M059J (cell line): ENCODE results near the gene PPIL6. TPM values are rescaled to one million over a fixed set of nuclear protein-coding genes. Genes with fewer than 3 reads are reported as not detected.

ENCODE experiments used
- DNase-seq: peaks from one replicate; pipeline ENCODE4 v3.0.0-alpha.2; 2012; ENCODE audit warnings: low read depth
- total RNA-seq: library from RNA; depleted of rRNA; stranded (reverse); fragments of >200 nt; shearing (Covaris generic); gene quantifications from 2 replicates; pipeline ENCODE4 v1.2.3, GENCODE V29; 2014

Gene PPIL6
- total RNA-seq, 1 experiment from 2014 or later: 2.1 TPM

DNA sequence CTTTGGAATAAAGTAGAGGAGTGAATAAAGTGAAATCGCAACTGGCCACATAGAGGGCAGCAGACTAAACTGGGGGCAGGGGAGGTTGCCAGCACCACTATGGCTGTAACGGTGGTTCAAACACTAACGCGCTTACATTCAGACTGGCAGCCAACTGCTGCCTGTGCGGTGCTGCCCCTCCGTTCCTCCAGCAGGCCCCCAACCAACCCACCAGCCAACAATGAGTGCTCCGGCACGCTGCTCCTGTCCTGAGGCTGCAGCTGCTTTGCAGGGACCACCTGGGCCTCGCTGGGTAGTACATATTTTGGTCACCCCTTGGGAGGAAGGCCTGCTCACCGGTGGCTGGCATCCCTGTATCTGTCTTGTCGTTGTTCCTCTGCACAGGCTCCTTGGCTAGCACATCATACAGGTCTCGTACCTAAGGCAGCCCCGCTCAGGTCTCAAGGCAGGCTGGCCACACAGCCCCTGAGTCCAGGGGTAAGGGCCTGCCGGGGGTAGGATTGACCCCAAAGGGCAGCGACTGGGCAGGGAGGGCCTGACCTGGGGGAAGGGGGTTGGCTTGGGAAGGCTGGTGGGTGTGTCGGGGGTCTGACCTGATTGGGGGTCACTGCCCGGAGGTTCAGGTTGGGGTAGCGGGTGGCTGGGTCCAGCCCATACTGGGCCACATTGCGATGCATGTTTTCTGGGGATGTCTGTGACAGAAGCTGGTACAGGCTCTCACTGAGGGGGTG, 8.8 kb upstream of the PPIL6 start:
- DNase-seq: no peak

DNA sequence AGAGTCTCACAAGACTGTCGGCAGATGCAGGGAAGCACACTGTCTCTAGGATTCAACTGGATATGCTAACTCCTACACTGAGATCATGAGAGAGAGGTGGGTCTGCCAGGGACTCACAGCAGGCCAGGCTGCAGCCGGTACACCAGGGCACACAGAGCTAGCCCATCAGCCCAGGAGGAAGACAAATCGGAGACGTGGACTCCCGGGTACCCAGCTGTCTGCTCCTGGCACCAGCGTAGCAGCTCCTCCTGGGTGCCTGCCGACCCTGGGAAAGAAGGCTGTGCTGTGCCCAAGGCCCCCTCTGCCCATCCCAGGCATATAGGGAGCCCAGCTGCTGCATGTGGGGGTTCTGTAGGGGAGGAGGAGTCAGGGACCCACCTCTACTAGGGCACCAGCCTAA, 8.2 kb upstream of the PPIL6 start:
- DNase-seq: no peak

DNA sequence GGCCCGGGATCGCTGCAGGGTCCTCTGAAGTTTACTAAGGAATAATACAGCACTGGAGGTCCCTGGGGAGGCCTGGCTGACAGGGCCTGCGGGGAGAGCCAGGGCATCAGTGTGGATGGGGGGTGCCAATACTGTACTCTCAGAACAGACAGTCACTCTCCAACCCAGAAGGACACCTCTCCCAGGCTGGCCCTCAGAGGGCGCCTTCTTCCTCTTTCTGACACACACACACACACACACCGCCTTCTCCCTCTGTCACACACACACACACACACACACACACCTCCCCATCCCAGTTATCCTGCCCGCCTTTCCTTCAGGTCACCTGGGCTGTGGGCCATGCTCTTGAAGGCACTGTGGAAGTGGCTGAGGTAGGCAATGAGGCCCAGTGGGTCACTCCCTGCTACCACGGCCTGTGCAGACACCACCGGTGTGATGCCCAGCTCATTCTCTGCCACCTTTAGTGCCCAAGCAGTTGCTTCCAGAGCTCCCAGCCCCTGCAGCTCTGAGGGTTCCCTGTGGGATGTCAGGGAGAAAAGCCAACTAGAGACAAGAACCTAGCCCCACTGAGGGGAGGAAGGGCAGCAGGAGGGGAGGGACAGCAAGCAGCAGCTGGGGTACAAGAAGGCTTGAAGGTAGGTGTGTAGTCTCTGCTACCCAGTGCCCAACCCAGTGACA, 7.6 kb upstream of the PPIL6 start:
- no peak for DNase-seq

DNA sequence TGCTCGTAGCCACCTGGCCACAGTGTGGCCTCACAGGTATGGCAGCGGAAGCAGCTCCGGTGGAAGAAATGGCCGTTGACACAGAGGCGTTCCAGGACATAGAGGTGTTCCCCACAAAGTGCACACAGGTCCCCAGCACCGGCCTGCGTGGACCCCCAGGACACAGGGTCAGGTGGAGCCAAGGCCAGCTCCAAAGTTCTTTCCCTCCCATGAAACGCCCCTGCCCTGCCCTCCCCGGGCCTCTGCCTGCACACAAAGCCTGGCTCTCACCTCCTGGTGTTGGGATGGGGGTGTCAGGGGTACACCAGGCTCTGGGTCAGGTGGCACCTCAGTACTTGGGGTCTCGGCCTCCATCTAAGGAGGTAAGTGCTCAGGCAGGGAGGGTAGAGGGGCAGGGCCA, 6.7 kb upstream of the PPIL6 start:
- no peak for DNase-seq

DNA sequence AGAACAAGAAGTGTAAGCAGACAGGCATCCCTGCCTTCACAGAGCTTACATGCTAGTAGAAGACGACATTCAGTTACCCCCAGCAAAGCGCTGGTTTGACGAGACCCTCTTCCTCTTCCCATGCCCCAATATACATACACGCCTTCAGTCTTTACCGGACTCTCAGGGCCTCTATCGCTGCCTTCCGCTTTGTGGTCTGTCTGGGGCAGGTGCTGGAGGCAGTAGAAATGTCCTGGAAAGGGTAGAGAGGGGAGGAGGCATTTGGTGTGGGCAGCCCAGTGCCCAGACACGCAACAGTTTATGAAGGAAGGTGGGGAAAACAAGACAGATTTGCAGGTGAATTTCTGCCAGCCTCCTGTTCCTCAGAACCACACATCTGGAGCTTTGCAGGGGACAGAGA, 6.1 kb upstream of the PPIL6 start:
- no peak for DNase-seq

DNA sequence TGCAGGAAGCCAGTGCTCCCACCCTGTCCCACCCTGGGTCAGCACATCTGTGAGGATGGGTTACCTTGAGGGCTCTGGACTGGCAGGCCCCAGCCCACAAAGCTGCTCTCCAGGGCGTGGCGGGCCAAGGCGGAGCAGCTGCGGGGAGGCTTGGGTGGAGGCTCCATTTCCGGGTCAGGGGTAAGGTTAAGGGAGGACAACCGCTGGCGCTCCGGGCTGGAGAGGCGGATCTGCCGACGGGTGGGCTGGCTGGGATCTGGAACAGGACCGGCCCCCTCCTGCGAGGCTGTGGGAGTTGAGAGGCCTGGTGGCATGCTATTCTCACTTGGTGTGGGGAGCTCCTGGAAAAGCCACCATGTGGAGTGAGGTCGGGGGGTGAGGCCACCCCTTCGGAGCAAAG, 5.6 kb upstream of the PPIL6 start:
- no peak for DNase-seq

DNA sequence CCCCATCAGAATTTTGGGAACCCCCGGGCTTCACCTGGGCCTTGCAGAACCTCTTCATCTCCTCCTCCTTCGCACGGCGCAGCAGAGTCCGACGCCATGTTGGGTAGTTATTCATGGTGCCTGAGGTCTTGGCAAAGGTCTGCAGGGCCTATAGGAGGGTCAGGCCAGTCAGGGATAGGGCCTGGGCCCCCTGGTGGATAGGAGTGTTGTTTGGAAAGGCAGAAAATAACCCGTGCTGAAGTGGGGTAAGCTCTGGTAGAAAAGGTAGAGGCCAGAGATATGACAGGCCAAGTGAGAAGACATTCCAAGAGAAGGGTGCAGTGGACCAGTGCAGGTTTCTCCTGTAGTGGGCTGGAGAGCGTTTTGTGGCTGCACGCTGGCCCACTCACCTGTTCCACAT, 5.0 kb upstream of the PPIL6 start:
- DNase-seq: no peak

DNA sequence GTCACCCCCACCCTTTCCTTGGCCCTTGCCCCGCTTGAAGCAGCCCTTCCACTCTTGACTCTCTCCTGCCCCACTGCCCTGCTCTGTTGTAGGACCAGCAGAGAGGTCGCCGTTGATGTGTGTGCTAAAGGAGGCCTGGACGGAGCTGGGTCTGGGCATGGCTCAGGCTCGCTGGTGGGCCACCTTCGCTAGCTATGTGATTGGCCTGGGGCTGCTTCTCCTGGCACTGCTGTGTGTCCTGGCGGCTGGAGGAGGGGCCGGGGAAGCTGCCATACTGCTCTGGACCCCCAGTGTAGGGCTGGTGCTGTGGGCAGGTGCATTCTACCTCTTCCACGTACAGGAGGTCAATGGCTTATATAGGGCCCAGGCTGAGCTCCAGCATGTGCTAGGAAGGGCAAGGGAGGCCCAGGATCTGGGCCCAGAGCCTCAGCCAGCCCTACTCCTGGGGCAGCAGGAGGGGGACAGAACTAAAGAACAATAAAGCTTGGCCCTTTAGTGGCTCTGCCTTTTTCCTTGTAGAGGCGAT, 3.1 kb upstream of the PPIL6 start:
- DNase-seq: no peak

DNA sequence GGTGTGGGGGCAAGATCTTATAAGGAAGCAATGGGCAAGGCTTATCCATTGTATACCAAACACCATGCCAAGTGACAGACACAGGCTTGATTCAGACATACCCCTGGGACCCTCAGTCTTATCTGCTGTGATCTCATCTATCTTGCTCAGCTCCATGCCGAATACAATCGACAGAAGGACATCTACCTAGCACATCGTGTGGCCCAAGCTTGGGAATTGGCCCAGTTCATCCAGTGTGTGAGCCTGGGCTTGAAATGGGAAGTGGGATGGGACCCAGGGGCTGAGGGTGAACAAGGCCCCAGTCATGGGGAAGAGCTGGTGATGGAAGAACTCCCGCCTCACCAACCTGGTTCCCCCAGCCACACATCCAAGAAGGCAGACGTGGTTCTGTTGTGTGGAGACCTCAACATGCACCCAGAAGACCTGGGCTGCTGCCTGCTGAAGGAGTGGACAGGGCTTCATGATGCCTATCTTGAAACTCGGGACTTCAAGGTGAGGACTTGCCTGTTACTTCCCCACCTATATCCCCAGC, 2.0 kb upstream of the PPIL6 start:
- no peak for DNase-seq

DNA sequence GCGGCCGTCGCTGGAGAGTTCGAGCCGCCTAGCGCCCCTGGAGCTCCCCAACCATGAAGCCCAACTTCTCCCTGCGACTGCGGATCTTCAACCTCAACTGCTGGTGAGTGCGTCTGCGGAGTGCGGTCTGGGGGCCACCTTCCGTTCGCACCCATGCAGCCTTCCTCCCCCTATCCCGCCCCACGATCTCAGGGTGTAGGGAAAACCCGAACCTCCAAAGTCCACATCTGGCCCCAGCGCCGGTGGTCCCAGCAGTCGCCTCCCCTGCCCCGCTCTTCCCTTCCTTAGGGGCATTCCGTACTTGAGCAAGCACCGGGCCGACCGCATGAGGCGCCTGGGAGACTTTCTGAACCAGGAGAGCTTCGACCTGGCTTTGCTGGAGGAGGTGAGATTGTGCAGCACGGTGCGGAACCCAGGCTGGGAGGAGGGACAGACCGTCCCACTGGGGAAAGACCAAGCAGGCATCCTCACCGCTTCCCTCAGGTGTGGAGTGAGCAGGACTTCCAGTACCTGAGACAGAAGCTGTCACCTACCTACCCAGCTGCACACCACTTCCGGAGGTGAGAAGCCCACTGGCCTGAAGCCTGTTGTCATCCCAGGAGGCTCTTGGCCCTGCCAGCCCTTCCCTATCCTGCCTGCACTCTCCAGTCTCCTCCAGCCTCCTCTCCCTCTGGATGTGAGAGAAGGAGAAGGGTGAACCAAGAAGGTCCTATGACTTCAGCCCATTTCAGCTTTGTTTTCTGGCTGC, 815 bp upstream of the PPIL6 start:
- peak; percentile 68 for DNase-seq

DNA sequence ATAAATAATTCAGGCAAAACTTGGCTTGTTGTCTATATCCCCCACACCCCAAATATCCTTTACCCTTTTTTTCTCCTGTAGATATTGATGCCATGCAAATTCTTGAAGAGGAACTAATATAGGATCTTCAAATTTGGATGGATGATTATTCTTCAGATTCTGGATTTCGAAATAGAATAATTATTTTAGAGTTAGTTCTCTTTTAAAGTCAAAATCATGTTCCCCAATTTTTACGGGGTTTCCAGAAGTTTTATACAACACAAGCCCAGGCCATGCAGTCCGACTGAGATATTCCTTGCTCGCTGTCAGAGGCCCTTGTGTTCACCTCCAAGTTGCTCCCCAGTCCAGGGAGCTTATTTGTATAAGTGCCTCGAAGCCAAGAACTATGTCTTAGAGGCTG, 4.4 kb downstream of the PPIL6 start:
- no peak for DNase-seq

DNA sequence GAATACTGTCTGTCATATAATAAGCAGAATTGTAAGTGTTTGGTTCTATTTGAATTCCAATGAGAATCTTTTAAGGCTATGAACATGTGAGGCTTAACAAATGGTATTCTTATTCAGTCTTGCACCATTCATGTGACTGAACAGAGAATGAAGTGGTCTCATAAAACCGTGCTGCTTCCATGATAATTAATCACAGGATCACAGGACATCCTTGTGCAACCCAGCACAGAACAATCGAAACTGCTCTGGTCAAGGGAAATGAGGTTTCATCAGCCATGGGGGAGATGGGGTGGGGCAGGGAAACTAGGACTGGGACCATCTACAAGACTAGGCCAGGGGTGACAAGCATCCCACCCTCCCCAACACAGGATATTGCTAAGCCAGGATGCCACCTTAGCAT, 6.0 kb downstream of the PPIL6 start:
- no peak for DNase-seq

DNA sequence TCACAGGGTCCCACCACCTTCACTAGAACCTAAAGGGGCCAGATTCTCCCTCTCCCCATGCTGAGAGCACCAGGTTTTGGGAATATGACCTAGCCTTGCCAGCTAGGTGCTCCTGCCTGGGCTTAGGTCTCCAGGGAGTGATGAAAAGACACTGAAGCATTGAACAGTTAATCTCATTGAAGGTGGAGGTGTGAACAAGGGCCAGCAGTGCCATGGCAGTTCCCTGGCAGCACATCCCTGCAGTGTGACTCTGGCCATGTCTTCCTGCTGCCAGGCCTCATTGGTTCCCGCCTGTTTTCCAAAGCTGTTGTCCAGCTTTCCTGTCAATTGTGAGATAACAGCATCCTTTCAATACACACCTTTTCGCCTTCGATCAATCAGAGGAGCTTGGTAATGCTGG, 10.9 kb downstream of the PPIL6 start:
- DNase-seq: no peak

DNA sequence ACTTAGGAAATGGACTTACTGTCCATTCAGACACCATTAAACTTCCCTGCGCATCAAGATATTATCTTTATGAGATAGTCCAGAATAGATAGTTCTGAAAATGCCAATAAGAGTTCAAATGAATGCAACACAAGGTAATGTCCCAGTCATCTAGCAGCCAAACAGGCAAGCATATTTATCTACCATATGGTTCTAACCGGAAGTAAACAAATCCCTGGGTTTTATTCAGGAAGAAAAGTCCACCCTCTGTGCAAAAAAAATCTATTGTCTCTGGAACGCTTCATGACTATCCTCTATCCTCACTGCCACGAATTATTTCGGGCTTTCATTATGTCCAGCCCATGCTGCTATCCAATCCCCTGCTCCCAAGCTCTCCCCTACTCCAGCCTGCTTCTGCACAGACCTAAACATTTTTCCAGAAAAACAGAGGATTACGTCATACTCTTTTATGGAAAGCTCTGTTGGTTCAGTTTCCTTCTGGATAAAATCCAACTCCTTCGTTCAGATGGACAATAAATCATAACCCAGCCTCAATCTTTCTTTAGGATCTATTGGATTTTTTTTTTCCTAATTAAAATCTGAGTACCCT, 11.4 kb downstream of the PPIL6 start:
- DNase-seq: peak; percentile 46

DNA sequence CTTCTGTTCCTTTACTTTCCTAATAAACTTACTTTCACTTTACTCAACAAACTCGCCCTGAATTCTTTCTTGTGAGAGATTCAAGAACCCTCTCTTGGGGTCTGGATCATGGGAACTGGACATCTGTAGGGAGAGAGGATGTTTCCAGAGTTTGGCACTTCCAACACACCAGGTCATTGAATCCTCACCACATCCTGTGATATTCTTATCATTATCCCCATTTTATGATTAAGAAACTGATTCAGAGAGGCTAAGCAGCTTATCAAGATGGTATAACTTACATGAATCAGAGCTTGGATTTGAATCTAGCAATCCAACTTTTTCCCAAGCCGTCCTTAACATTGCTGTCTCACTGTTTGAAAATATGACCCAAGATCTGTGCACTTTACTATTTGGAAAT, 15.5 kb downstream of the PPIL6 start:
- DNase-seq: peak; percentile 73

DNA sequence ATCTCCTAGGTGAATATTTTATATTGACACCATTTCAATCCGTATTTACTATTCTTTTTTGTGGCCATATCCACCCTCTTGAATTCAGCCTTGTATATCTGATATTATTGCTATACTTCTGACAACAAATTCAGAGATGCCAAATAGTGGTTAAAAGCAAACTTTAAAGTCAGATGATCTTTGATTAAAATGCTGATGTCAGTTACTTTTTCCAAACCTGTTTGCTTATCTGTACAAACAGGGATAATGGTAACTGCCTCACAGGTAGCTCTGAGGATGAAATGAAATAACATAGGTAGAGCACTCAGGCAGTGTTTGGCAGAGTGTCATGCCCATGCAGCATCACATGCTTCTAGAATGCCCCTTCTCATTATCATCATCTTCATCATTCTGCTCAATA, 19.2 kb downstream of the PPIL6 start:
- no peak for DNase-seq

DNA sequence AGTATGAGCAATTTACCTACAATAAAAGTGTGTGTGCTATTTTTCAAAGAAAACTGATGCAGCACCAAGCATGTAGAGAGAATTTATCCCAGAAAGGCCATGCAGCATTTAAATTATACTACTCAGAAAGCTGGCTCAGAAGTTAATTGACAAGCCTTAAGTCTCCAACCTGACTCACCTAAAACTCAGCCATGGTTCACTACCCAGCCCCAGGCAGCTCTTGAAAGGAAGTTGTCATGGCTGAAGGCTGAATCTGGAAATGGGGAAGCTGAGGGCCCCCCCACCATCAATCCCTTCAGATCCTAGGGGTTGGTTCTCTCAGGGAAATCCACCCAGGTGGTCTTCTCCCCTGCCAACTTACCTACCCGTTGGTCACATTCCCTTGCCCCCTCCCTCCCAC, 19.7 kb downstream of the PPIL6 start:
- DNase-seq: peak; percentile 86

DNA sequence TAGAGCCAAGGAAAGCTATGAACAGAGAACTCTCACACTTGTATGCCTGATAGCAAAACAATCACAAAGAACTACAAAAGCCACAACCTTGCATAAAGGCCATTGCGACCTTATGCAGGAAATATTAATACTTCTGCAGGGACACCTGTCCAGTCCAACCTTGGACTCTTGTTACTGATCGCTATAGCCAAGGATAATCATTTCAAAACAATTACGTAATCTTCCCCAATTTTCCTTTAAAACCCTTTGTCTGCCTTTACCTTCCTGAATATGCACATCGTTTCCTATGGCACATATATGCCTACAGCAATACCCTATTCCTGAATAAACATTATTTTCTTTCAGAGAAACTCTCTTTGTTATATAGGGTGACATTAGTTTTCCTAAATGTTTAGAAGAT, 22.8 kb downstream of the PPIL6 start:
- DNase-seq: no peak

DNA sequence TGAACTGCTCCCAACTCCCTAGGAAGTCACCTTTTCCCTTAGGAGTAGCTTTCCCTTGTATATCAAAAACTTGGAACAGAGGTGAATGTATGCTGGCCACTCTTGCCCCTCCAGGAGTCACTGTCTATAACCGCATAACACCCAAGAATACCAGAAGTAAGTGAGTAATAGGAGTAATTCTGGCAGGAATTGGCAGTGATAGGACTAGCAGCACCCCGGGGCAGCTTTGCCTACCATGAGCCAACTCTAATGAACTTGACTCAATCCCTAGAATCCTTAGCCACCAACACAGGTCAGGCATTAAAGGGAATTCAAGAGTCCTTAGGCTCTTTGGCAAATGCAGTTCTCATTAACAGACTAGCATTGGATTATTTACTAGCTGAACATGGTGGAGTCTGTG, 29.4 kb downstream of the PPIL6 start:
- DNase-seq: peak; percentile 82

DNA sequence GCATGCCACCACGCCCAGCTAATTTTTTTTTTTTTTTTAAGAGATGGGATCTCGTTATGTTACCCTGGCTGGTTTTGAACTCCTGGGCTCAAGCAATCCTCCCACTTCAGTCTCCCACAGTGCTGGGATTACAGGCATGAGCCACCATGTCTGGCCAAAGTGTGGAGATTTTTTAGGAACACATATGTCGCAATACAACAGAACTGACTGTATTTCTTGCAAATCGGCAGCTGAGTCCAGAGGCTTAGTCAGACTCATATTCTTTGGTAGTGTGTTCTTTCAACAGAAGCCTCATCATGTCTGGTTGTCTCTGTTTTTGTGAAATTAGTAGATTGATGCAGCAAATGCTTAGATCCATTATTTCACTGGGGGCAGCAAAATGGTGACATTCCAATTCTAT, 34.2 kb downstream of the PPIL6 start:
- DNase-seq: peak; percentile 32

DNA sequence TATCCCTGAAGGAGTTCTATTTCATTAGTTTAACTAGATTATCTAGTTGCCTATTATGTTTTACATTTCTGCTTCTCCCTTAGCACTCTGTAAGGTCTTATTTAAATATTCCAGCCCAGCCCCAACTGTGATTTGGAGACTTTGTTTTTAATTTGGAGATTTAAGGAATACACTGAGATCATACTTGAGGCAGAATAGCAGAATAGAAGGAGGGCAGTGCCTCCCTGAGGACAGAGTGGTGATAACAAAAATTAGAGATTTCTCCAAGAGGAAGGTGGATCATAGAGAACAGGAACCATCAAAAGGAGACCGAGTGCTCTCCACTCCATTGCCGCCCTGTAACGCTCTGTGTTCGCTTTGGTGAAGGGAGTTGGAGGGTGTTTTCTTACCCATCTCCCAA, 43.4 kb downstream of the PPIL6 start:
- DNase-seq: no peak

DNA sequence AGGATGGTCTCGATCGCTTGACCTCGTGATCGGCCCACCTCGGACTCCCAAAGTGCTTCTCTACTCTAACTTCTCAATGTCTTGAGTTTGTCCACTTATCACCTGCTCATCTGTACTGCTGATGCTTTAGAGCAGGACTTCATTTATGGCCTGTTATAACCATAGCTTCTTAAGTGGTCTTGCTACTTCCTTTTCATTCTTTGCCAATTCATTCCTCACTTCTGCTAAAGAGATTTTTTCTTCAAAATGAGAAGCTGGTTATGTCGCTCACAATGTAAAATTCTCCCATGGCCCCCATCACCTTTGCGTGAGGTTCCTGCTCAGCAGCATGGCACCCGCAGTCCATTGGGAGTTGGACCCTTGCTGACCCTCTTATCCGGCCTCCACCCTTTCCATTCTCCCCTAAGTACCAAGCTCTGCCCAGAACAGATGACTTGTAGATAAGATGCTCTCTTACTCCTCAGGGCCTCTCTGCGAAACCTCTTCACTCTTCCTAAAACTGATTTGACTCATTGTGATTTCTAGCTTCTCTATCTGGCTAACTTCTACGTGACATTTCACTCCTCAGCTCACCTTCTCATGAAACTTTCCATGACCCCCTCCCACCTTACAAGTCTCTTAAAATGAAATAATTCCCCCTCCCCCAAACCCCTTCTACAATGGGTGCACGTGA, 44.2 kb downstream of the PPIL6 start:
- DNase-seq: no peak
